H1 (cell line): ENCODE measurements around the gene ADH1C. TPM values are rescaled to one million over a fixed set of nuclear protein-coding genes. Genes with fewer than 3 reads are reported as not detected.

Experiments
- BCL11A ChIP-seq, 2 experiments: IDR thresholded peaks; one replicate each; pipeline ENCODE4 v1.6.1; 2011; ENCODE audit warnings: low read depth in 2 of 2, low read length in 2 of 2, mild to moderate bottlenecking in 2 of 2
- EGR1 ChIP-seq: IDR thresholded peaks from 2 replicates; pipeline ENCODE4 v1.6.1; 2011; ENCODE audit warnings: low read depth, low read length, borderline replicate concordance
- GTF2F1 ChIP-seq: IDR thresholded peaks from 2 replicates; pipeline ENCODE4 v1.6.1; 2012; ENCODE audit warnings: low read depth, low read length, improper control_type of control experiment, borderline replicate concordance
- KDM5A ChIP-seq: fragments of 200-600 bp; IDR thresholded peaks from 2 replicates; pipeline ENCODE4 v1.7.1; 2012; ENCODE audit warnings: mild to moderate bottlenecking, low read length, inconsistent platforms, mixed read lengths
- MAFK ChIP-seq: IDR thresholded peaks from 2 replicates; pipeline ENCODE4 v1.6.1; 2012; ENCODE audit warnings: low read depth, mild to moderate bottlenecking, improper control_type of control experiment, low read length
- NANOG ChIP-seq: IDR thresholded peaks from 2 replicates; pipeline ENCODE4 v1.6.1; 2011; ENCODE audit warnings: low read length, low read depth, mild to moderate bottlenecking, inconsistent platforms; ENCODE audit not compliant: insufficient read depth, poor library complexity, severe bottlenecking
- RXRA ChIP-seq: IDR thresholded peaks from 2 replicates; pipeline ENCODE4 v1.6.1; 2011; ENCODE audit warnings: low read depth, mild to moderate bottlenecking, low read length, moderate library complexity; ENCODE audit not compliant: insufficient read depth
- SIRT6 ChIP-seq: IDR thresholded peaks from one replicate; pipeline ENCODE4 v1.7.1; 2012; ENCODE audit warnings: low read length, inconsistent platforms
- SIX5 ChIP-seq: IDR thresholded peaks from 2 replicates; pipeline ENCODE4 v1.6.1; 2011; ENCODE audit warnings: mild to moderate bottlenecking, low read depth, low read length
- SP2 ChIP-seq: IDR thresholded peaks from 2 replicates; pipeline ENCODE4 v1.6.1; 2012; ENCODE audit warnings: mild to moderate bottlenecking, low read length, inconsistent platforms
- SRF ChIP-seq: IDR thresholded peaks from 2 replicates; pipeline ENCODE4 v1.6.1; 2011; ENCODE audit warnings: mild to moderate bottlenecking, low read depth, low read length, moderate library complexity
- polyA plus RNA-seq, 7 experiments: library from polyadenylated mRNA; depleted of rRNA in 3 of 7; stranded (reverse) in 5 of 7; unstranded in 2 of 7; fragments of >200 nt in 5 of 7; fragments of 200-250 nt in 2 of 7; gene quantifications; 1 replicate in 5 of 7; 2 replicates in 1 of 7; 4 replicates in 1 of 7; pipeline versions ENCODE4 v1.2.1 to v1.2.3, GENCODE V29; 2011 to 2013; ENCODE audit warnings: missing spikeins in 2 of 7, mixed read lengths in 2 of 7
- total RNA-seq: library from RNA; stranded (reverse); fragmentation: NEBNext Ultra II Directional; extraction: Animal tissue kit (Norgen Biotek cat#: 25700); gene quantifications from 2 replicates; pipeline ENCODE4 v1.2.1, GENCODE V29; 2021
- TF ChIP-seq, protein P1 (sequence below): fragments of 300-600 bp; sonication (generic); IDR thresholded peaks from 2 replicates; pipeline ENCODE4 v1.7.1; 2012; ENCODE audit warnings: low read length, moderate library complexity, mild to moderate bottlenecking, inconsistent platforms; ENCODE audit not compliant: insufficient replicate concordance
- TF ChIP-seq, protein P2 (sequence below): IDR thresholded peaks from 2 replicates; pipeline ENCODE4 v1.6.1; 2012; ENCODE audit warnings: inconsistent platforms

Gene ADH1C
- total and polyA plus RNA-seq, 2 of the 8 experiments (the other 6 are each of a cell fraction or from before 2014, with no cell fraction given), result not detected

DNA sequence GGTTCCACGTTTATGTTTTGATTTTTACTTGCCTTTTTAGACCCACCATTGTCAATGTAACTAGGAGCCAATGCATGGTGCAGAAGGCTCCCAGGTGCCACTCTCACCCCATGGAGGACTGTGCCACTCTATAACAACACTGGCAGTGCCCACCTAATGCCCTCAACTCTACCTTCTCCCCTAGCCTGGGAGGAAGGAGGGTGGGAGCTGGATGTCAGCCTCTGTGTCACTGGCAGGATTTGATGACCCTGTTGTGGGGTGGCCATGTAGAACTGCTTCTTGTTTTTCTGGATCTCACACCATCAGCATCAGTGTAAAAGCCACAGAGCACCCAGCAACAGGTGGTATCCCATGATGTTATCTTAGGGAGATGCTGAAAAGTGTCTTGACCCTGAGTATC, 17.7 kb downstream of the ADH1C start (continued):
- TF ChIP-seq, protein P1, sequence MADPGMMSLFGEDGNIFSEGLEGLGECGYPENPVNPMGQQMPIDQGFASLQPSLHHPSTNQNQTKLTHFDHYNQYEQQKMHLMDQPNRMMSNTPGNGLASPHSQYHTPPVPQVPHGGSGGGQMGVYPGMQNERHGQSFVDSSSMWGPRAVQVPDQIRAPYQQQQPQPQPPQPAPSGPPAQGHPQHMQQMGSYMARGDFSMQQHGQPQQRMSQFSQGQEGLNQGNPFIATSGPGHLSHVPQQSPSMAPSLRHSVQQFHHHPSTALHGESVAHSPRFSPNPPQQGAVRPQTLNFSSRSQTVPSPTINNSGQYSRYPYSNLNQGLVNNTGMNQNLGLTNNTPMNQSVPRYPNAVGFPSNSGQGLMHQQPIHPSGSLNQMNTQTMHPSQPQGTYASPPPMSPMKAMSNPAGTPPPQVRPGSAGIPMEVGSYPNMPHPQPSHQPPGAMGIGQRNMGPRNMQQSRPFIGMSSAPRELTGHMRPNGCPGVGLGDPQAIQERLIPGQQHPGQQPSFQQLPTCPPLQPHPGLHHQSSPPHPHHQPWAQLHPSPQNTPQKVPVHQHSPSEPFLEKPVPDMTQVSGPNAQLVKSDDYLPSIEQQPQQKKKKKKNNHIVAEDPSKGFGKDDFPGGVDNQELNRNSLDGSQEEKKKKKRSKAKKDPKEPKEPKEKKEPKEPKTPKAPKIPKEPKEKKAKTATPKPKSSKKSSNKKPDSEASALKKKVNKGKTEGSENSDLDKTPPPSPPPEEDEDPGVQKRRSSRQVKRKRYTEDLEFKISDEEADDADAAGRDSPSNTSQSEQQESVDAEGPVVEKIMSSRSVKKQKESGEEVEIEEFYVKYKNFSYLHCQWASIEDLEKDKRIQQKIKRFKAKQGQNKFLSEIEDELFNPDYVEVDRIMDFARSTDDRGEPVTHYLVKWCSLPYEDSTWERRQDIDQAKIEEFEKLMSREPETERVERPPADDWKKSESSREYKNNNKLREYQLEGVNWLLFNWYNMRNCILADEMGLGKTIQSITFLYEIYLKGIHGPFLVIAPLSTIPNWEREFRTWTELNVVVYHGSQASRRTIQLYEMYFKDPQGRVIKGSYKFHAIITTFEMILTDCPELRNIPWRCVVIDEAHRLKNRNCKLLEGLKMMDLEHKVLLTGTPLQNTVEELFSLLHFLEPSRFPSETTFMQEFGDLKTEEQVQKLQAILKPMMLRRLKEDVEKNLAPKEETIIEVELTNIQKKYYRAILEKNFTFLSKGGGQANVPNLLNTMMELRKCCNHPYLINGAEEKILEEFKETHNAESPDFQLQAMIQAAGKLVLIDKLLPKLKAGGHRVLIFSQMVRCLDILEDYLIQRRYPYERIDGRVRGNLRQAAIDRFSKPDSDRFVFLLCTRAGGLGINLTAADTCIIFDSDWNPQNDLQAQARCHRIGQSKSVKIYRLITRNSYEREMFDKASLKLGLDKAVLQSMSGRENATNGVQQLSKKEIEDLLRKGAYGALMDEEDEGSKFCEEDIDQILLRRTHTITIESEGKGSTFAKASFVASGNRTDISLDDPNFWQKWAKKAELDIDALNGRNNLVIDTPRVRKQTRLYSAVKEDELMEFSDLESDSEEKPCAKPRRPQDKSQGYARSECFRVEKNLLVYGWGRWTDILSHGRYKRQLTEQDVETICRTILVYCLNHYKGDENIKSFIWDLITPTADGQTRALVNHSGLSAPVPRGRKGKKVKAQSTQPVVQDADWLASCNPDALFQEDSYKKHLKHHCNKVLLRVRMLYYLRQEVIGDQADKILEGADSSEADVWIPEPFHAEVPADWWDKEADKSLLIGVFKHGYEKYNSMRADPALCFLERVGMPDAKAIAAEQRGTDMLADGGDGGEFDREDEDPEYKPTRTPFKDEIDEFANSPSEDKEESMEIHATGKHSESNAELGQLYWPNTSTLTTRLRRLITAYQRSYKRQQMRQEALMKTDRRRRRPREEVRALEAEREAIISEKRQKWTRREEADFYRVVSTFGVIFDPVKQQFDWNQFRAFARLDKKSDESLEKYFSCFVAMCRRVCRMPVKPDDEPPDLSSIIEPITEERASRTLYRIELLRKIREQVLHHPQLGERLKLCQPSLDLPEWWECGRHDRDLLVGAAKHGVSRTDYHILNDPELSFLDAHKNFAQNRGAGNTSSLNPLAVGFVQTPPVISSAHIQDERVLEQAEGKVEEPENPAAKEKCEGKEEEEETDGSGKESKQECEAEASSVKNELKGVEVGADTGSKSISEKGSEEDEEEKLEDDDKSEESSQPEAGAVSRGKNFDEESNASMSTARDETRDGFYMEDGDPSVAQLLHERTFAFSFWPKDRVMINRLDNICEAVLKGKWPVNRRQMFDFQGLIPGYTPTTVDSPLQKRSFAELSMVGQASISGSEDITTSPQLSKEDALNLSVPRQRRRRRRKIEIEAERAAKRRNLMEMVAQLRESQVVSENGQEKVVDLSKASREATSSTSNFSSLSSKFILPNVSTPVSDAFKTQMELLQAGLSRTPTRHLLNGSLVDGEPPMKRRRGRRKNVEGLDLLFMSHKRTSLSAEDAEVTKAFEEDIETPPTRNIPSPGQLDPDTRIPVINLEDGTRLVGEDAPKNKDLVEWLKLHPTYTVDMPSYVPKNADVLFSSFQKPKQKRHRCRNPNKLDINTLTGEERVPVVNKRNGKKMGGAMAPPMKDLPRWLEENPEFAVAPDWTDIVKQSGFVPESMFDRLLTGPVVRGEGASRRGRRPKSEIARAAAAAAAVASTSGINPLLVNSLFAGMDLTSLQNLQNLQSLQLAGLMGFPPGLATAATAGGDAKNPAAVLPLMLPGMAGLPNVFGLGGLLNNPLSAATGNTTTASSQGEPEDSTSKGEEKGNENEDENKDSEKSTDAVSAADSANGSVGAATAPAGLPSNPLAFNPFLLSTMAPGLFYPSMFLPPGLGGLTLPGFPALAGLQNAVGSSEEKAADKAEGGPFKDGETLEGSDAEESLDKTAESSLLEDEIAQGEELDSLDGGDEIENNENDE, result no peak
- TF ChIP-seq, protein P2, sequence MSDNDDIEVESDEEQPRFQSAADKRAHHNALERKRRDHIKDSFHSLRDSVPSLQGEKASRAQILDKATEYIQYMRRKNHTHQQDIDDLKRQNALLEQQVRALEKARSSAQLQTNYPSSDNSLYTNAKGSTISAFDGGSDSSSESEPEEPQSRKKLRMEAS, result no peak
- TF ChIP-seq SRF (no peak), NANOG (no peak), EGR1 (no peak), SIX5 (no peak), SIRT6 (no peak), GTF2F1 (no peak), MAFK (no peak), KDM5A (no peak), RXRA (no peak), BCL11A (IDR thresholded peaks at IDR 0.05; ENCODE audit: low read depth in 2 of 2, low read length in 2 of 2) (no peak), SP2 (no peak)
